ENCODE results near the gene CFAP141.
A peak's percentile ranks its signal among the peaks of the same experiment; 100 is the strongest.
"Not testable (repeated sequence)": the region's sequence is repeated elsewhere in the genome, so short reads cannot be mapped to it uniquely, and the experiment has no call there.

The CFAP141 gene

GRCh38 chr1:154207262-154207661, 1.1 kb upstream of the CFAP141 start:
- no peak for DNase-seq

- DNase-seq: not testable (repeated sequence)
Observed at GRCh38 chr1:154205778-154206177, 355 bp downstream of the CFAP141 start.

GRCh38 chr1:154199563-154199879, 6.6 kb downstream of the CFAP141 start:
- DNase-seq: no peak

GRCh38 chr1:154198756-154199562, 7.2 kb downstream of the CFAP141 start:
- no peak for DNase-seq

- DNase-seq: no peak
Observed at GRCh38 chr1:154193821-154194220, 12.3 kb downstream of the CFAP141 start.

GRCh38 chr1:154192476-154192875, 13.7 kb downstream of the CFAP141 start:
- no peak for DNase-seq

GRCh38 chr1:154191990-154192461, 14.1 kb downstream of the CFAP141 start, which contains the start of gene TPM3:
Gene TPM3, minus strand, starts transcription at chr1:154192100. Its CDS starts 82 bp downstream, at chr1:154192018.
- DNase-seq: no peak

GRCh38 chr1:154190550-154190949, 15.6 kb downstream of the CFAP141 start:
- no peak for DNase-seq

- DNase-seq: no peak
Observed at GRCh38 chr1:154186852-154187501, 19.2 kb downstream of the CFAP141 start.

- no peak for DNase-seq
Observed at GRCh38 chr1:154186177-154186576, 20.0 kb downstream of the CFAP141 start.

- DNase-seq: peak; percentile 97
Observed at GRCh38 chr1:154183046-154183915, 22.9 kb downstream of the CFAP141 start.

- peak; percentile 19 for DNase-seq
Observed at GRCh38 chr1:154182344-154183045, 23.6 kb downstream of the CFAP141 start.

- DNase-seq: no peak
Observed at GRCh38 chr1:154181944-154182343, 24.2 kb downstream of the CFAP141 start.

- no peak for DNase-seq
Observed at GRCh38 chr1:154179946-154180687, 26.0 kb downstream of the CFAP141 start.

GRCh38 chr1:154178911-154179811, 27.0 kb downstream of the CFAP141 start:
- no peak for DNase-seq

GRCh38 chr1:154178013-154178412, 28.1 kb downstream of the CFAP141 start:
- DNase-seq: no peak

GRCh38 chr1:154176337-154176736, 29.8 kb downstream of the CFAP141 start:
- no peak for DNase-seq

GRCh38 chr1:154174654-154175053, 31.5 kb downstream of the CFAP141 start:
- no peak for DNase-seq

GRCh38 chr1:154171880-154172279, 34.3 kb downstream of the CFAP141 start:
- DNase-seq: no peak

- DNase-seq: no peak
Observed at GRCh38 chr1:154171223-154171583, 34.9 kb downstream of the CFAP141 start.
